Measurements from ENCODE around the gene RAB35.
A peak's percentile ranks its signal among the peaks of the same experiment; 100 is the strongest.

RAB35 gene

DNA sequence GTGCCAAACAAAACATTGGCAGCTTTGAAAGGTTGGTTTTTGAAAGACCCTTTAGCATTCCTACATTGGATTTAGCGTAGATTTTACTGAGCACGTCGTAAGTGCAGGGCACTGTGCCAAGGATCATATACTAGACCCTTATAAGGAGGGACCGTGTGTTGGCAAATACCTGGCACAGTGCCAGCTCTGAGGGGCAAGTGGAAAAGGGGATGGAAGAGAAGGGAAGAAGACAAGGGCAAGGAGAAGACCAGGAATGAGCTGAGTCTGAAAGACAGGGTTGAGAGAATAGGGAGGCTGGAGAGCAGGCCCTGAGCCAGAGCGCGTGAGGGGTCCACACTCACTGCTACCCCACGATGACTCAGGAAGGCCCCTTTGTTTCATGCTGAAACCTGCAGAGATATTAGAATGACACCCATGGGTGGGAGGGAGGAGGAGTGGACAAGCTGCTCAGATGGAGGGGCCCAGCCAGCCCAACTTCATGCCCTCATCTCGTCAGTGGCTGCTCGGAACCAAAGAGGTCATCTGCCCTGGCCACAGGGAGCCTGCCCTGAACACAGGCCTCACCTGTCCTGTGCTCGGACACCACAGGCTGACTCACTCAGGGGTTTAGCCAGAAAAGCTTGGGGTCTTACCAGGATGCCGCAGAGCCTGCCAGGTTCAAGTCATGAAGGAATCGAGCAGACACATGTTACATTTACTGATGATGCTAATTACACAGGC is 25.0 kb downstream of the RAB35 start:
- Histone ChIP-seq H3K4me3 (ENCODE audit: insufficient read length, low read depth) (no peak overlapping the region), H3K4me1 (ENCODE audit: insufficient read depth, insufficient read length) (peaks cover 42% of the 10 kb centered on the region), H3K9me3 (ENCODE audit: insufficient read depth, low read length) (no peaks in the 10 kb centered on the region), H3K9ac (ENCODE audit: insufficient read length, low read depth) (no peak overlapping the region), H3K27me3 (ENCODE audit: insufficient read depth, insufficient read length) (no peaks in the 10 kb centered on the region), H3K36me3 (ENCODE audit: insufficient read depth, insufficient read length, low read length) (peaks cover 55% of the 10 kb centered on the region)
- TF ChIP-seq ZNF274 (IDR thresholded peaks at IDR 0.05; ENCODE audit: low read depth, low read length) (no peak), YY1 (IDR thresholded peaks at IDR 0.05; ENCODE audit: insufficient read depth, insufficient read length) (no peak), SUZ12 (IDR thresholded peaks at IDR 0.05; ENCODE audit: extremely low read depth, insufficient read depth, insufficient read length) (no peak)
- no peak for DNase-seq (ENCODE audit: low read depth, low spot score)

DNA sequence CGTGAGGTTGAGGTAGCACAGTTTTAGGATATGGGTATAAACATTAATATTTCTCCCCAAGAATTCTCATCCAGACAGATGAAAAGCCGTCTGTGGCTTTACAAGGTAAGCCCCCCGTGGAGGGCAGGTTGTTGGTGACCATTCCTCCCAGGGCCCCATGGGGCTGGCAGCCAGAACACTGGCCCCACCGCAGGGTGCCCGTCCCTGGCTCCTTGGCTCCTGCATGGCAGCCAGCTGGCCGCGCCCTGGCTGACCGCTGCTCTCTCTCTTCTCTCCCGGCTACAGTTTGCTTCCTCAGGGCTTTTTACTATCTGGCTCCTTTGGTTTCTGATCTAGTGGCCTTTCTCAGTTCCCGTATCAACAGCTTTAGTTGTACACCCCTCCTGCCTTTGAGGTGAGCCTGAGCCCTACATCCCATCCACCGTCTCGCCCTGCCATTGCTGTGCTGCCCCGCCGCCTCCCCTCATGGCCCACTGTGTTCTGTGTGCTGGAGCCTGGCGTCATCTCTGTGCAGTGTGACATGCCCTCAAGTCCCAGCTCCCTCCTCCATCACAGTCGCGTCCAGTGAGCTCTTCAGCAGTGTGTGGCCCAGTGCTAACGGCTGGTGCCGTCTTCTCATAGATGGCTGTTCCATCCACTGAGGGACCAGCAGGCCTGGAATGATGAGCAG is 25.8 kb downstream of the RAB35 start:
- Histone ChIP-seq H3K9ac (ENCODE audit: insufficient read length, low read depth) (no peak overlapping the region), H3K4me3 (ENCODE audit: insufficient read length, low read depth) (no peak overlapping the region), H3K36me3 (ENCODE audit: insufficient read depth, insufficient read length, low read length) (peaks cover 47% of the 10 kb centered on the region), H3K9me3 (ENCODE audit: insufficient read depth, low read length) (no peaks in the 10 kb centered on the region), H3K4me1 (ENCODE audit: insufficient read depth, insufficient read length) (peaks cover 35% of the 10 kb centered on the region), H3K27me3 (ENCODE audit: insufficient read depth, insufficient read length) (no peaks in the 10 kb centered on the region)
- no peak for TF ChIP-seq ZNF274 (IDR thresholded peaks at IDR 0.05; ENCODE audit: low read depth, low read length)
- TF ChIP-seq YY1 (IDR thresholded peaks at IDR 0.05; ENCODE audit: insufficient read depth, insufficient read length) = no peak
- no peak for TF ChIP-seq SUZ12 (IDR thresholded peaks at IDR 0.05; ENCODE audit: extremely low read depth, insufficient read depth, insufficient read length)
- no peak for DNase-seq (ENCODE audit: low read depth, low spot score)

- Histone ChIP-seq H3K4me3 (ENCODE audit: insufficient read length, low read depth) (no peak overlapping the region), H3K36me3 (ENCODE audit: insufficient read depth, insufficient read length, low read length) (peaks cover 42% of the 10 kb centered on the region), H3K9ac (ENCODE audit: insufficient read length, low read depth) (no peak overlapping the region), H3K27me3 (ENCODE audit: insufficient read depth, insufficient read length) (no peaks in the 10 kb centered on the region), H3K4me1 (ENCODE audit: insufficient read depth, insufficient read length) (peaks cover 31% of the 10 kb centered on the region), H3K9me3 (ENCODE audit: insufficient read depth, low read length) (no peaks in the 10 kb centered on the region)
- DNase-seq (ENCODE audit: low read depth, low spot score) = no peak
- TF ChIP-seq ZNF274 (IDR thresholded peaks at IDR 0.05; ENCODE audit: low read depth, low read length) (no peak), SUZ12 (IDR thresholded peaks at IDR 0.05; ENCODE audit: extremely low read depth, insufficient read depth, insufficient read length) (no peak), YY1 (IDR thresholded peaks at IDR 0.05; ENCODE audit: insufficient read depth, insufficient read length) (no peak)
These were observed 26.3 kb downstream of the RAB35 start for GRCh38 chr12:120090206-120090605.

DNA sequence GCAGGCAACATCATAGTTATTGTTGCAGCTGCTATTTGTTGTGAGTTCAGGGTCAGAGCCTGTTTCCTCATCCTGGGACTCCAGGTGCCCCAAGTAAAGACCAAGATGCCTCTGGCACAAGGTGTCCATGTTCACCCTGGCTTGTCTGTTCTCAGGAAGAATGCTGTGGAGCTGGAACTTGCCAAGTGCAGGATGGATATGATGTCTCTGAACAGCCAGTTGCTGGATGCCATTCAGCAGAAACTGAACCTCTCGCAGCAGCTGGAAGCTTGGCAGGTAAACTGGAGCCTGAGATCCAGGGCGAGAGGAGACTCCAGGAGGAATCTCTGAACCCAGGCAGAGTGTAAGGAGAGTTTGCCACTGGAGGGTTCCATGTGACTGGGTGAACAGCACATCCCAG is 26.8 kb downstream of the RAB35 start:
- H3K9me3 ChIP-seq (ENCODE audit: insufficient read depth, low read length) = no peaks in the 10 kb centered on the region
- DNase-seq (ENCODE audit: low read depth, low spot score) = no peak
- peaks cover 40% of the 10 kb centered on the region for H3K36me3 ChIP-seq (ENCODE audit: insufficient read depth, insufficient read length, low read length)

GRCh38 chr12:120089105-120089504 is 27.4 kb downstream of the RAB35 start:
- no peak overlapping the region for H3K9ac ChIP-seq (ENCODE audit: insufficient read length, low read depth)
- TF ChIP-seq YY1 (IDR thresholded peaks at IDR 0.05; ENCODE audit: insufficient read depth, insufficient read length) (no peak), SUZ12 (IDR thresholded peaks at IDR 0.05; ENCODE audit: extremely low read depth, insufficient read depth, insufficient read length) (no peak), ZNF274 (IDR thresholded peaks at IDR 0.05; ENCODE audit: low read depth, low read length) (no peak)

More for the DNA sequence above, 26.8 kb downstream of the RAB35 start:
- TF ChIP-seq ZNF274 (IDR thresholded peaks at IDR 0.05; ENCODE audit: low read depth, low read length) = no peak
- TF ChIP-seq YY1 (IDR thresholded peaks at IDR 0.05; ENCODE audit: insufficient read depth, insufficient read length) = no peak
- TF ChIP-seq SUZ12 (IDR thresholded peaks at IDR 0.05; ENCODE audit: extremely low read depth, insufficient read depth, insufficient read length) = no peak
- H3K4me3 ChIP-seq (ENCODE audit: insufficient read length, low read depth) = no peak overlapping the region
- no peak overlapping the region for H3K9ac ChIP-seq (ENCODE audit: insufficient read length, low read depth)
- no peaks in the 10 kb centered on the region for H3K27me3 ChIP-seq (ENCODE audit: insufficient read depth, insufficient read length)
- H3K4me1 ChIP-seq (ENCODE audit: insufficient read depth, insufficient read length) = peaks cover 30% of the 10 kb centered on the region

GRCh38 chr12:120086801-120087621 is 29.5 kb downstream of the RAB35 start:
- H3K36me3 ChIP-seq (ENCODE audit: insufficient read depth, insufficient read length, low read length) = peaks cover 24% of the 10 kb centered on the region
- H3K4me3 ChIP-seq (ENCODE audit: insufficient read length, low read depth) = peak overlapping the region; percentile 26
- H3K27me3 ChIP-seq (ENCODE audit: insufficient read depth, insufficient read length) = no peaks in the 10 kb centered on the region
- DNase-seq (ENCODE audit: low read depth, low spot score) = peak; percentile 99
- no peak for TF ChIP-seq YY1 (IDR thresholded peaks at IDR 0.05; ENCODE audit: insufficient read depth, insufficient read length)
- no peak for TF ChIP-seq ZNF274 (IDR thresholded peaks at IDR 0.05; ENCODE audit: low read depth, low read length)
- no peaks in the 10 kb centered on the region for H3K9me3 ChIP-seq (ENCODE audit: insufficient read depth, low read length)
- H3K4me1 ChIP-seq (ENCODE audit: insufficient read depth, insufficient read length) = peaks cover 8% of the 10 kb centered on the region
- H3K9ac ChIP-seq (ENCODE audit: insufficient read length, low read depth) = peak overlapping the region; percentile 58

More at GRCh38 chr12:120089105-120089504, 27.4 kb downstream of the RAB35 start:
- DNase-seq (ENCODE audit: low read depth, low spot score) = no peak
- Histone ChIP-seq H3K4me1 (ENCODE audit: insufficient read depth, insufficient read length) (peaks cover 26% of the 10 kb centered on the region), H3K4me3 (ENCODE audit: insufficient read length, low read depth) (no peak overlapping the region), H3K36me3 (ENCODE audit: insufficient read depth, insufficient read length, low read length) (peaks cover 36% of the 10 kb centered on the region), H3K27me3 (ENCODE audit: insufficient read depth, insufficient read length) (no peaks in the 10 kb centered on the region), H3K9me3 (ENCODE audit: insufficient read depth, low read length) (no peaks in the 10 kb centered on the region)
